HG03442 (cell line): ENCODE data around the gene POLA1.
A peak's percentile ranks its signal among the peaks of the same experiment; 100 is the strongest.

Experiments used
- ATAC-seq: cut with Tn5 transposase; IDR thresholded peaks from one replicate; pipeline ENCODE4 v1.9.1; 2021; ENCODE audit warnings: mild to moderate bottlenecking, moderate library complexity; ENCODE audit not compliant: unreplicated experiment

The POLA1 gene

DNA sequence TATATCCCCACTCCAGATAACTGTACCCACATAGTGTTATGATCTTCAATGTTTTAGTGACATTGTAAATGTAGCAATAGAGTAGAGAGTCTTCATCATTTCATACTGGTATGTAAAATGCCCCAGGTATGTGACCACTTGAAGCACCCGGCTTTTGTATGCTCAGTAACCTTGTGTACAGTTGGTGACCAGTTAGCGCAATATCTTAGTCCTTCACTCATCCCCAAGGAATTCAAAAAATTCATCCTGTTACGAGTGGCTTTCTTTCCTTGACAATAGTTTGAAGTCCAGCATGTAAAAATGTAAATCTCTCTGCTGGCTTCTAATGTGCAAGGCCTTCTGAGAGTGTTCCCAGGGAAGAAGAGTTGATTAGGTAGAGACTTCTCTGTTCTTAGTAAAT is 176.4 kb downstream of the POLA1 start:
- ATAC-seq, result no peak

- ATAC-seq, result no peak
Observed at GRCh38 chrX:24874604-24875247, 181.0 kb downstream of the POLA1 start.

- no peak for ATAC-seq
Observed at GRCh38 chrX:24876530-24877287, 183.0 kb downstream of the POLA1 start.

- no peak for ATAC-seq
Observed at GRCh38 chrX:24877288-24877664, 183.6 kb downstream of the POLA1 start.

DNA sequence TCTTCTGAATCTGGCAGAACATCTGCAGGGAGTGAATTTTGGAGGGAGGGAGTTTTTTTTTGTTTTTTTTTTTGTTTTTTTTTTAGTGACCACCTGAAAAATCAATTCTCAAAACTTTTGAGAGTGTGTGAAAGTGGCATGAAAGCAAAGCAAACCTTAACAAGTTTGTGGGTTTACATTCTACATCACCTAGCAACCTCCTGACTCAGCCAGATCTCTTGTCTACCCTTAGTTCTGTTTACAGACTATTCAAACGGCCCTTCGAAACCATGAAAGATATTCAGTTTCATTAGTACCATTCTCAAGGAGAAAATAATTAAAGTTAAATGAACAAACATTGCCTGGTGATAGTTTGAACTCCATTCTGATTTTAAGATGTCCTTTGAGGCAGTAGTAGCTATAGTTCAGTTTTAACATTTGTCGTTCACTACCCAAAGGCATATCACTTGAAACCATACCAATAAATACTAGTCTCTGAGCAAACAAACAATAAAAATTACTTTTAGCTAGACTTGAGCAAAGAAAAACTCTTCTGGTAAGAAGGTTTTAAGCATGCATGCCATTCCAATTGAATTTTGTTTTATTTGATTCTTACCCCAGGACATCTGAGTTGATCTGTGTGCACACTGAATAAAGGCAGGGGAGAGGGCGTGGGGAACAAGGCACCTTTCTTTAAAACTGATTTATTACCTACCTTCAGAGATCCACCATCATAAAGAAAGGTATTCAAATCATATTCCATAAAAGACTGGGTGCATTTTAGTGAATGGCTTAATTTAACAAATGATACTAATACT is 184.3 kb downstream of the POLA1 start:
- peak; percentile 50 for ATAC-seq

GRCh38 chrX:24879679-24880078 is 186.0 kb downstream of the POLA1 start:
- ATAC-seq, result no peak

GRCh38 chrX:24886916-24887315 is 193.2 kb downstream of the POLA1 start:
- ATAC-seq, result no peak

GRCh38 chrX:24890677-24891076 is 197.0 kb downstream of the POLA1 start:
- ATAC-seq, result no peak

DNA sequence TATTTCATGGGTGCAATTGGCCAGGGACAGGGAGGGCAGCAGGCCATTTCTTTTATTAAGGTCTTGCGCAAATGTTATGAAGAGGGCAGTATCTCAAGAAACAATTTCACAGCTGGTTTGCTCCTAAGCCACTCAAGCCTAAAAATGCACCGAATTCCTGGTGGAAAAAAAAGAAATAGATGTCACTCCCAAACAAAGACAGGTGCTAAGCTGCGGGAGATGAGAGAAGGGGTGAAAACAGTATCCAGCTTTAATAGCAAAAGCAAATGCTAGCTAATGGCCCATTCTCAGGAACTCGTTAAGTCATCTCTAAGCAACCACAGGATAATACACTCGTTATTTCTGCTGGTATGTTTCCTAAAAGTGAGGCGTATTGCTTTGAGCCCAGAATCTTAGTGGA is 205.7 kb downstream of the POLA1 start:
- ATAC-seq, result no peak

DNA sequence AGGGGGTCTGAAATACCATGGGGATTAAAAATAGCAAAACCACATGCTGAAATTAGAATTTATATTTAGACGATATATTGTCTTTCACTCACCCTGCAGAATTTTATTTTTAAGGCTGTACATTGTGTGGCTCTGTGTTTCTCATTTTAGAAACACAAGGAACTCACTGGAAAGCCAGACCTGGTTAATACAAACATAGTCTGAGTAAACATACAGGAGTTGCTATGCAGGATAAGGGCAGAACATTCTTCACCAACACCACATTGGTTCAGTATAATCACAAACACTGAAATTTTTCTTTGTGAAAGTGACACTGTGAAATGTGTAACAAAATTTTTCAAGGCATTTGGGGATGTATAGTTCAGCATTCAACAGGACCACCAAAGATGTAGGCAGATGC is 206.5 kb downstream of the POLA1 start:
- ATAC-seq, result no peak

DNA sequence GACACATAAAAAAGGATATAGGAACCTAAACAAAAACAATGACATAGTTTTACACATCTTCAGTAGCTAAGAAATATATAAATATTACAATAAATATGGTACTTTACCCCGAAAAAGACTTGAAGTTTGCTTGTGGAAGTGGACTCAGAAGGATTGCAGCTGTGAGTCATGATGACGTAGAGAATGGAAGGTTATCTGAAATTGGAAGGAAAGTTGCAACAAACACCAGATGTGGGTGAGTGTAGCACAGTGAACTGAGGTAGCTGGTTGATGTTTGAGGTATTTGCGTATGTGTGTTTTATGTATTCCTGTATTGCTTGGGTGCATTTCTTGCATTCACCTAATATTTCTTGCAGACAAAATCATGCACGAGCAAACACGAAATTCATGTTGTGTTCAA is 209.1 kb downstream of the POLA1 start:
- no peak for ATAC-seq

GRCh38 chrX:24918715-24919114 is 225.0 kb downstream of the POLA1 start:
- no peak for ATAC-seq

GRCh38 chrX:24920769-24921168 is 227.1 kb downstream of the POLA1 start:
- ATAC-seq, result peak; percentile 80

- no peak for ATAC-seq
Observed at GRCh38 chrX:24925430-24925829, 231.7 kb downstream of the POLA1 start.

- ATAC-seq, result no peak
Observed at GRCh38 chrX:24927372-24927771, 233.7 kb downstream of the POLA1 start.

GRCh38 chrX:24928114-24928513 is 234.4 kb downstream of the POLA1 start:
- ATAC-seq, result no peak

- ATAC-seq, result no peak
Observed at GRCh38 chrX:24934279-24934678, 240.6 kb downstream of the POLA1 start.

DNA sequence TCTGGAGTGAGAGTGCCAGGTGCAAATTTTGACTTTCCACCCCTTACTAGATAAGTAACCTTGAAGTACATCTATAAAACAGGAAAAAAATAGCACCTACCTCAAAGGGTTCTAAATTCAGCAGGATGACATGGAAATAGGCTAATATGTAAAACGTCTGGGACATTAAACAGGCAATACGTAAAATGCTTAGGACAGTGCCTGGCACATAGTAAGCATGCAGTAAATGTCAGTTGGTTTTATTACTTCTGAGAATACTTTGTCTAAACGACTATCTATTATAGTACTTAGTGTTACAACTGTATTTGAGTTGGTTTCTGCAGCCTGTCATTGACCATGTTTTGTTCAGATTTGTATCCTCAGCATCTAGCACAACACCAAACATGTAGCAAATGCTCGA is 251.3 kb downstream of the POLA1 start:
- ATAC-seq, result no peak

- ATAC-seq, result no peak
Observed at GRCh38 chrX:24946369-24946768, 252.7 kb downstream of the POLA1 start.

DNA sequence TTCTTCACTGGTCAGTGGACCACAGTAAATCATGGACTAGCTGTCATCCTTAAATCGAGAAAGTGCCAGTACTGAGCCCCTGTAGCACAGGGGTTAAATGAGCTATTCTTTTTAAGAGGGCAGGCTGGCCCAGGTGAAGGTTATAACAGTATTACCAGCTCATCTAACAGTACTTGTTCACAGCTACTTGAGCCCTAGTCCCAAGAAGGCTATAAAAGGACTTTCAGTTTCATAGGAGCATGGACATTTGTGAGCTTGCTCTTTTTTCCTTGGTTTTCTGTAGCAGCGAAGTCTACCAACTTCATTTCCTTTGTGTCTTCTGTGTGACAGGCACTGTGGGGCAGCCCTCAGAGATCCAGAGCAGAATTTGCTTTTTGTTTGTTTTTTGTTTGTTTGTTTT is 261.0 kb downstream of the POLA1 start:
- ATAC-seq, result no peak

GRCh38 chrX:24955372-24955930 is 261.7 kb downstream of the POLA1 start:
- ATAC-seq, result no peak

GRCh38 chrX:24956828-24957227 is 263.1 kb downstream of the POLA1 start:
- ATAC-seq, result no peak
